GM18519 (cell line): ENCODE measurements around the gene MYO1B.
A peak's percentile ranks its signal among the peaks of the same experiment; 100 is the strongest.

Experiments used
- ATAC-seq: cut with Tn5 transposase; IDR thresholded peaks from one replicate; pipeline ENCODE4 v1.9.1; 2021; ENCODE audit warnings: mild to moderate bottlenecking, moderate library complexity; ENCODE audit not compliant: unreplicated experiment, low FRiP score

Gene MYO1B

GRCh38 chr2:191292869-191293268, 47.7 kb downstream of the MYO1B start:
- no peak for ATAC-seq

- no peak for ATAC-seq
These were observed 49.9 kb downstream of the MYO1B start for GRCh38 chr2:191295088-191295487.

GRCh38 chr2:191296083-191297006, 51.1 kb downstream of the MYO1B start:
- ATAC-seq = no peak

GRCh38 chr2:191297033-191297432, 51.8 kb downstream of the MYO1B start:
- no peak for ATAC-seq

- ATAC-seq = no peak
These were observed 53.1 kb downstream of the MYO1B start for GRCh38 chr2:191298306-191298705.

GRCh38 chr2:191299010-191299409, 53.8 kb downstream of the MYO1B start:
- ATAC-seq = no peak

GRCh38 chr2:191299866-191300265, 54.7 kb downstream of the MYO1B start:
- ATAC-seq = no peak

GRCh38 chr2:191301971-191302370, 56.8 kb downstream of the MYO1B start:
- no peak for ATAC-seq

GRCh38 chr2:191302459-191303139, 57.4 kb downstream of the MYO1B start:
- ATAC-seq = peak; percentile 83

- no peak for ATAC-seq
These were observed 58.2 kb downstream of the MYO1B start for GRCh38 chr2:191303140-191304005.

- no peak for ATAC-seq
These were observed 60.0 kb downstream of the MYO1B start for GRCh38 chr2:191304939-191305875.

GRCh38 chr2:191308026-191308425, 62.8 kb downstream of the MYO1B start:
- no peak for ATAC-seq

- no peak for ATAC-seq
These were observed 66.0 kb downstream of the MYO1B start for GRCh38 chr2:191311156-191311555.

- no peak for ATAC-seq
These were observed 66.4 kb downstream of the MYO1B start for GRCh38 chr2:191311627-191312026.

- ATAC-seq = no peak
These were observed 67.0 kb downstream of the MYO1B start for GRCh38 chr2:191312163-191312562.

GRCh38 chr2:191312662-191313061, 67.5 kb downstream of the MYO1B start:
- no peak for ATAC-seq

- no peak for ATAC-seq
These were observed 69.6 kb downstream of the MYO1B start for GRCh38 chr2:191314697-191315364.

- no peak for ATAC-seq
These were observed 70.2 kb downstream of the MYO1B start for GRCh38 chr2:191315365-191315752.
